GM12864 (cell line): ENCODE data around the gene PACRG.

Experiments used
- DNase-seq: peaks from one replicate; pipeline ENCODE4 v3.0.0-alpha.2; 2011; ENCODE audit warnings: low read depth
- H3K4me3 ChIP-seq: 2 replicates; pipeline ENCODE4 v1.5.1; 2011; ENCODE audit warnings: mild to moderate bottlenecking, low read depth, low read length, control low read depth
- CTCF ChIP-seq: IDR thresholded peaks from 2 replicates; pipeline ENCODE4 v1.5.1; 2011; ENCODE audit warnings: low read depth, mild to moderate bottlenecking, moderate library complexity, low read length, control low read depth, inconsistent platforms; ENCODE audit errors: missing control alignments

The PACRG gene

GRCh38 chr6:163133691-163134090, 405.9 kb downstream of the PACRG start:
- no peak for TF ChIP-seq CTCF
- DNase-seq: no peak
- no peak overlapping the region for H3K4me3 ChIP-seq

DNA sequence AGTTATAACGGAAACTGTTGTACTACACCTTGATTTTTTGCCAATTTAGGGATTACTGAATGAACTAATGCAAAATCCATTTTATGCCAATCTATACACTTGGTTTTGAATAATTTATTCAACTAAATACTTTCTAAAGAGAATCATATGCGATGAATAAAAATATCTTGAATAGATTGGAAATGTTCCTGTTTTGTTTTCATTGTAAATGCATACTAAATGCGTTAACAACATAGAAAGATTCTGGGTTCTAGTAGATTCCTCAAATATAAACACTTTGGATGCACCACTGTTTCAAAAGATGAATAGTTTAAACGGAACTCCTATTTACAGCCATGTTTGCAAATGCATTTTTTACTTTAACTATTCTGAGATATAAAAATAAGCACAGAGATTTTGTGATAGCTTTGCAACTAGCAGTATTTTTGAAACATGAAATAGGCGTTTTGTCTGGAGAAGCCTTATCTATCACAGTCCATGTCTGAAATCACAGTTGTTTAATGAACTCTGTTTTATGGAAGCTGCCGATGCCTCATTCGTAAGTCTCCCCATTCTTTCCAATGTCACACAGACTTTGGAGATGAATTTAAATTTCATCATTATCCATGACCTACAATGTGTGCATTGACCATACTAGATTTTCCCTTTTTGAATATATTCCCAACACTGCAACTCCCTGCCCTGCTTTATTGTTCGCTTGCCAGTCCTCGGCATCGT, 409.1 kb downstream of the PACRG start:
- TF ChIP-seq CTCF: no peak
- DNase-seq: no peak
- no peak overlapping the region for H3K4me3 ChIP-seq

DNA sequence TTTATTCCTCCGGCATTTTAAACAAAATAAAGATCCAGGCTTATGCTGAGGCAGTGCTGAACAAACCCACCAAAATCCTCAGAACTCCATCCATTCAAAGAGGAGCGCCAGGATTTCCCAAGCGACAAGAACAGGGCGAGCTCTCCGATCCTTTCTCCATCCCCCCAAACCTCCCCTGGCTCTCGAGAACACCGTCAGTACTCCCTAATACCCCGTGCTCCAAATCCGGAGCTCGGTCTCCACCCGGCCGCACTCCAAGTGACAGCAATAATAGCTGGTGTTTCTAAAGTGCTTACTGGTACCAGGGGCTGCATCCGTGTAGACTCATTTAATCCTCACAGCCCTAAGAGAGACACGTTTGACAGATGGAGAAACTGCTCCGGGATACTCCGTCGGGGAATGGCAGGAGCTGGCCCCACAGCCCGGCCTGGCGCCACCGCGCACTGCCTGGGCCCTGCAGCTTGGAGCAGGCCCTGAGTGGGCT, 409.7 kb downstream of the PACRG start:
- no peak for DNase-seq
- no peak for TF ChIP-seq CTCF
- H3K4me3 ChIP-seq: no peak overlapping the region

DNA sequence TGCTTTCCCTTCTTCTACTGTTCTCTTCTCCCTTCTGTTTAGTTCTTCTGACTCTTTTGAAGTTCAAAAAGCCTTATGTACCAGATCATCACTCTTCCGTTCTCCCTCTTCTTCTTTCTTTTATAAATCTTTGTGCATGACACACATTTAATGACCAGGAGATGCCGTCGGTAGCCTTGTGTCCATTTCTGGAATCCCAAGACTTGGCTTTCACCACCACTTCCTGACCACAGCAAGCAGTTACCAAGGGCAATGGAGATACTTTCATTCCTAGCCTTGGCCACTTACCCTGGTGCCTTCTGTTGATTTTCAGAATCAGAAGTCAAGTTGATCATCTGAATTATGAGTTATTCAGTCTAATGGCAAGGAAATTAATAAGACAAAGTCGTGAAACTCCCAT, 418.3 kb downstream of the PACRG start:
- TF ChIP-seq CTCF: no peak
- no peak for DNase-seq
- H3K4me3 ChIP-seq: no peak overlapping the region

DNA sequence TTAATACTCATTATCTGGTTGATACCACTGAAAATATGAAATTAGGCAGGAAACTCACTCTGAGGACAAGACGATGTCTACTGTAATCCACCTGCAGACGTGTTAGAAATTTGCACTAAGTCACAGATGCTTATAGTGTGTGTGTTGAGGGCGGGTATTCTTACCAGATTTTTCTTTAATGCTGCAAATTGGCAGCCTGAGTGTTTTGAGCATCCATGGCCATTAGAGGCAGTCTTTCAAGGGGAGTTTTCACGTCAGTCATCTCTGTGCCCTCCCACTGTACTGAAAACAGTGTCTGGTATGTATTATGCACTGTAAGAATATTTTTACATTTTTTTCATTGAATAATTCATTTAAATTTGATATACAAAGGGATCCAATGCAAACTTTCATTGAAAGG, 420.2 kb downstream of the PACRG start:
- DNase-seq: no peak
- no peak overlapping the region for H3K4me3 ChIP-seq
- no peak for TF ChIP-seq CTCF

- no peak for TF ChIP-seq CTCF
- no peak overlapping the region for H3K4me3 ChIP-seq
- no peak for DNase-seq
Observed at GRCh38 chr6:163148451-163149278, 420.9 kb downstream of the PACRG start.
